Neuronal stem cell (in vitro differentiated cells): ENCODE results near the gene NTF4.

Experiments used
- DNase-seq: peaks from one replicate; pipeline ENCODE4 v3.0.0-alpha.2; 2013; ENCODE audit warnings: low spot score
- H2AFZ ChIP-seq: one replicate; pipeline ENCODE4 v1.6.1; 2013; ENCODE audit warnings: mild to moderate bottlenecking, low read length, inconsistent platforms
- H2AK5ac ChIP-seq: 2 replicates; pipeline ENCODE4 v1.6.1; 2013; ENCODE audit warnings: low read depth, mild to moderate bottlenecking, inconsistent platforms, low read length, moderate library complexity, mixed read lengths
- H2BK120ac ChIP-seq: 2 replicates; pipeline ENCODE4 v1.6.1; 2013; ENCODE audit warnings: low read depth, mild to moderate bottlenecking, inconsistent platforms, low read length, moderate library complexity, mixed read lengths
- H2BK12ac ChIP-seq: one replicate; pipeline ENCODE4 v1.6.1; 2013; ENCODE audit warnings: low read length, inconsistent platforms
- H2BK15ac ChIP-seq: 2 replicates; pipeline ENCODE4 v1.6.1; 2013; ENCODE audit warnings: mild to moderate bottlenecking, low read length, inconsistent platforms, mixed read lengths
- H2BK5ac ChIP-seq: one replicate; pipeline ENCODE4 v1.6.1; 2013; ENCODE audit warnings: inconsistent platforms, mild to moderate bottlenecking, low read length, moderate library complexity
- H3K14ac ChIP-seq: one replicate; pipeline ENCODE4 v1.6.1; 2013; ENCODE audit warnings: low read length, inconsistent platforms
- H3K18ac ChIP-seq: 2 replicates; pipeline ENCODE4 v1.6.1; 2013; ENCODE audit warnings: low read length, inconsistent platforms
- H3K23ac ChIP-seq: 2 replicates; pipeline ENCODE4 v1.6.1; 2013; ENCODE audit warnings: low read depth, mild to moderate bottlenecking, mixed read lengths, low read length, inconsistent platforms; ENCODE audit not compliant: poor library complexity
- H3K27ac ChIP-seq: replicated peaks from 3 replicates; pipeline ENCODE4 v1.5.1; 2013; ENCODE audit warnings: low read length, inconsistent platforms
- H3K27me3 ChIP-seq, 3 experiments: 2 replicates each; pipeline ENCODE4 v1.6.1; 2013; ENCODE audit warnings: low read length in 3 of 3, mild to moderate bottlenecking in 2 of 3, inconsistent platforms in 1 of 3, low read depth in 1 of 3, mixed read lengths in 1 of 3, moderate library complexity in 1 of 3; ENCODE audit not compliant: control insufficient read depth in 3 of 3, insufficient read depth in 3 of 3
- H3K36me3 ChIP-seq, 2 donors: replicated peaks in 1 of 2; 2 replicates each; pipeline ENCODE4 v1.6.1; 2013; ENCODE audit warnings: low read length in 2 of 2; ENCODE audit not compliant: control insufficient read depth in 2 of 2, insufficient read depth in 2 of 2
- H3K4ac ChIP-seq: 2 replicates; pipeline ENCODE4 v1.6.1; 2013; ENCODE audit warnings: inconsistent platforms, mild to moderate bottlenecking, low read length, moderate library complexity
- H3K4me1 ChIP-seq, 2 donors: 1 replicate in 1 of 2; 2 replicates in 1 of 2; pipeline ENCODE4 v1.6.1; 2013; ENCODE audit warnings: low read length in 2 of 2, low read depth in 1 of 2; ENCODE audit not compliant: control insufficient read depth in 2 of 2, insufficient read depth in 1 of 2
- H3K4me2 ChIP-seq: one replicate; pipeline ENCODE4 v1.6.1; 2013; ENCODE audit warnings: mild to moderate bottlenecking, low read length, inconsistent platforms; ENCODE audit not compliant: insufficient read depth, poor library complexity, severe bottlenecking
- H3K4me3 ChIP-seq, 2 donors: 2 replicates each; pipeline ENCODE4 v1.5.1; 2013; ENCODE audit warnings: low read length in 2 of 2, mild to moderate bottlenecking in 2 of 2, inconsistent platforms in 1 of 2, moderate library complexity in 1 of 2
- H3K79me1 ChIP-seq: one replicate; pipeline ENCODE4 v1.6.1; 2013; ENCODE audit warnings: low read depth, mild to moderate bottlenecking, inconsistent platforms, low read length, moderate library complexity
- H3K9ac ChIP-seq: one replicate; pipeline ENCODE4 v1.6.1; 2013; ENCODE audit warnings: mild to moderate bottlenecking, low read depth, low read length, inconsistent platforms; ENCODE audit not compliant: poor library complexity
- H3K9me3 ChIP-seq, 2 donors: replicated peaks in 1 of 2; 2 replicates each; pipeline versions ENCODE3 to v1.6.1; 2013; ENCODE audit warnings: low read length in 2 of 2, mild to moderate bottlenecking in 2 of 2, inconsistent platforms in 1 of 2, low read depth in 1 of 2, mixed read lengths in 1 of 2, moderate library complexity in 1 of 2; ENCODE audit not compliant: control insufficient read depth in 2 of 2, insufficient read depth in 1 of 2
- H4K8ac ChIP-seq: one replicate; pipeline ENCODE4 v1.6.1; 2013; ENCODE audit warnings: low read depth, mild to moderate bottlenecking, inconsistent platforms, low read length, moderate library complexity
- H4K91ac ChIP-seq: one replicate; pipeline ENCODE4 v1.6.1; 2013; ENCODE audit warnings: low read length, low read depth, mild to moderate bottlenecking, inconsistent platforms; ENCODE audit not compliant: poor library complexity
- WGBS, 2 donors: extraction: QIAGEN DNeasy Blood & Tissue Kit; methylation state at CpG; one replicate each; pipeline ENCODE4 v1.1.7; 2013; ENCODE audit warnings: missing lambda C conversion rate in 2 of 2, mixed read lengths in 1 of 2; ENCODE audit not compliant: insufficient read length in 2 of 2, insufficient replicate concordance in 1 of 2; ENCODE audit errors: extremely low coverage in 2 of 2; 5-methylcytosine and 5-hydroxymethylcytosine counted together

NTF4 gene

GRCh38 chr19:49101160-49101559, 36.5 kb upstream of the NTF4 start:
- Histone ChIP-seq H4K8ac (no peak overlapping the region), H3K36me3 (peaks cover 63 to 94% of the 10 kb centered on the region in 2 donors), H2AK5ac (no peak overlapping the region), H3K4me3 (no peak overlapping the region), H3K79me1 (peaks cover 13% of the 10 kb centered on the region), H2BK15ac (no peak overlapping the region), H3K4me2 (no peak overlapping the region), H3K27ac (no peak overlapping the region), H4K91ac (no peak overlapping the region), H3K14ac (no peak overlapping the region), H2BK12ac (no peak overlapping the region), H3K23ac (no peak overlapping the region), H3K18ac (no peak overlapping the region), H3K4me1 (no peaks in the 10 kb centered on the region), H3K9me3 (peaks cover 0 to 3% of the 10 kb centered on the region in 2 donors), H3K4ac (no peak overlapping the region), H3K27me3 (no peaks in the 10 kb centered on the region), H3K9ac (peak overlapping the region; percentile 56), H2AFZ (no peak overlapping the region), H2BK120ac (no peak overlapping the region), H2BK5ac (no peak overlapping the region)
- no CpG with 5 or more reads among the region's 12 CpGs for WGBS, 2 donors
- no peak for DNase-seq

GRCh38 chr19:49098795-49099194, 34.2 kb upstream of the NTF4 start:
- H4K8ac ChIP-seq: no peak overlapping the region
- H3K9ac ChIP-seq: no peak overlapping the region
- no peak overlapping the region for H2BK120ac ChIP-seq
- no peak overlapping the region for H3K23ac ChIP-seq
- H3K36me3 ChIP-seq: peaks cover 62 to 94% of the 10 kb centered on the region in 2 donors
- H3K27me3 ChIP-seq: no peaks in the 10 kb centered on the region
- H2BK5ac ChIP-seq: no peak overlapping the region
- no peak overlapping the region for H2BK15ac ChIP-seq
- no peak overlapping the region for H2AK5ac ChIP-seq
- H3K4me1 ChIP-seq: no peaks in the 10 kb centered on the region
- H3K27ac ChIP-seq: no peak overlapping the region
- DNase-seq: no peak
- H3K79me1 ChIP-seq: peaks cover 15% of the 10 kb centered on the region
- H3K9me3 ChIP-seq: peaks cover 0 to 3% of the 10 kb centered on the region in 2 donors
- no peak overlapping the region for H3K14ac ChIP-seq
- H2BK12ac ChIP-seq: no peak overlapping the region
- H3K4me2 ChIP-seq: no peak overlapping the region
- no peak overlapping the region for H3K18ac ChIP-seq
- H2AFZ ChIP-seq: no peak overlapping the region
- H3K4ac ChIP-seq: no peak overlapping the region
- WGBS, 2 donors: no CpG with 5 or more reads among the region's 4 CpGs
- H3K4me3 ChIP-seq: no peak overlapping the region
- no peak overlapping the region for H4K91ac ChIP-seq

- Histone ChIP-seq H3K23ac (no peak overlapping the region), H2BK15ac (no peak overlapping the region), H4K91ac (no peak overlapping the region), H3K79me1 (peaks cover 13% of the 10 kb centered on the region), H3K14ac (no peak overlapping the region), H3K27me3 (no peaks in the 10 kb centered on the region), H3K4me2 (no peak overlapping the region), H4K8ac (no peak overlapping the region), H2BK120ac (no peak overlapping the region), H2AK5ac (no peak overlapping the region), H2BK5ac (no peak overlapping the region), H3K4ac (no peak overlapping the region), H3K4me3 (no peak overlapping the region), H2BK12ac (no peak overlapping the region), H3K4me1 (no peaks in the 10 kb centered on the region), H3K9ac (peak overlapping the region; percentile 56), H3K9me3 (peaks cover 0 to 3% of the 10 kb centered on the region in 2 donors), H3K36me3 (peaks cover 61 to 94% of the 10 kb centered on the region in 2 donors), H2AFZ (no peak overlapping the region), H3K27ac (no peak overlapping the region), H3K18ac (no peak overlapping the region)
- WGBS, 2 donors: no CpG with 5 or more reads among the region's 8 CpGs
- peak; percentile 83 for DNase-seq
These were observed 33.1 kb upstream of the NTF4 start for GRCh38 chr19:49097453-49098288.

- no peak overlapping the region for H2BK15ac ChIP-seq
- no peak overlapping the region for H3K4me3 ChIP-seq
- no peak for DNase-seq
- H3K4me1 ChIP-seq: no peaks in the 10 kb centered on the region
- H3K23ac ChIP-seq: no peak overlapping the region
- H3K9ac ChIP-seq: no peak overlapping the region
- H3K27me3 ChIP-seq: no peaks in the 10 kb centered on the region
- H3K9me3 ChIP-seq: no peaks in the 10 kb centered on the region
- H2BK5ac ChIP-seq: no peak overlapping the region
- H3K14ac ChIP-seq: no peak overlapping the region
- H3K27ac ChIP-seq: no peak overlapping the region
- peaks cover 10% of the 10 kb centered on the region for H3K79me1 ChIP-seq
- H2BK12ac ChIP-seq: no peak overlapping the region
- no peak overlapping the region for H4K91ac ChIP-seq
- no peak overlapping the region for H2AFZ ChIP-seq
- no peak overlapping the region for H2BK120ac ChIP-seq
- no peak overlapping the region for H4K8ac ChIP-seq
- no peak overlapping the region for H3K18ac ChIP-seq
- no peak overlapping the region for H2AK5ac ChIP-seq
- WGBS, 2 donors: no CpG with 5 or more reads among the region's 23 CpGs
- H3K4me2 ChIP-seq: no peak overlapping the region
- peaks cover 65 to 100% of the 10 kb centered on the region in 2 donors for H3K36me3 ChIP-seq
- no peak overlapping the region for H3K4ac ChIP-seq
These were observed 30.2 kb upstream of the NTF4 start for GRCh38 chr19:49094505-49095482.
